Urothelium cell line (cell line): ENCODE results near the gene NCK2.
"Not testable (repeated sequence)": the region's sequence is repeated elsewhere in the genome, so short reads cannot be mapped to it uniquely, and the experiment has no call there.

Experiments used
- DNase-seq: peaks from one replicate; pipeline ENCODE4 v3.0.0; 2011; ENCODE audit warnings: low spot score, mixed read lengths
- FAIRE-seq: peaks from 2 replicates; lab custom pipeline; 2011; peaks lifted over from hg19 to GRCh38; lab: Jason Lieb, UNC

NCK2 gene

GRCh38 chr2:105754011-105754410 is 9.3 kb downstream of the NCK2 start:
- FAIRE-seq (no peak), DNase-seq (no peak)

GRCh38 chr2:105754994-105755393 is 10.3 kb downstream of the NCK2 start:
- DNase-seq (no peak), FAIRE-seq (no peak)

GRCh38 chr2:105755895-105756294 is 11.2 kb downstream of the NCK2 start:
- FAIRE-seq = no peak

GRCh38 chr2:105756435-105756834 is 11.7 kb downstream of the NCK2 start:
- FAIRE-seq = no peak
- no peak for DNase-seq

More at GRCh38 chr2:105755895-105756294, 11.2 kb downstream of the NCK2 start:
- DNase-seq = no peak

- FAIRE-seq, DNase-seq: not testable (repeated sequence)
Measured at GRCh38 chr2:105756865-105757264, 12.2 kb downstream of the NCK2 start.

- FAIRE-seq (no peak), DNase-seq (no peak)
Measured at GRCh38 chr2:105757433-105757832, 12.7 kb downstream of the NCK2 start.

GRCh38 chr2:105760191-105760590 is 15.5 kb downstream of the NCK2 start:
- DNase-seq (no peak), FAIRE-seq (no peak)

- FAIRE-seq = no peak
Measured at GRCh38 chr2:105760639-105761337, 16.1 kb downstream of the NCK2 start.

GRCh38 chr2:105761931-105762515 is 17.3 kb downstream of the NCK2 start:
- DNase-seq = no peak
- FAIRE-seq = no peak

More at GRCh38 chr2:105760639-105761337, 16.1 kb downstream of the NCK2 start:
- no peak for DNase-seq

- FAIRE-seq (no peak), DNase-seq (no peak)
Measured at GRCh38 chr2:105763076-105763475, 18.4 kb downstream of the NCK2 start.

GRCh38 chr2:105764059-105764458 is 19.3 kb downstream of the NCK2 start:
- no peak for FAIRE-seq

GRCh38 chr2:105765415-105766299 is 20.9 kb downstream of the NCK2 start:
- no peak for FAIRE-seq
- no peak for DNase-seq

More at GRCh38 chr2:105764059-105764458, 19.3 kb downstream of the NCK2 start:
- no peak for DNase-seq

- DNase-seq = no peak
- FAIRE-seq = no peak
Measured at GRCh38 chr2:105766300-105766866, 21.7 kb downstream of the NCK2 start.

GRCh38 chr2:105768176-105768575 is 23.5 kb downstream of the NCK2 start:
- DNase-seq (no peak), FAIRE-seq (no peak)

- DNase-seq (no peak), FAIRE-seq (no peak)
Measured at GRCh38 chr2:105768961-105769452, 24.3 kb downstream of the NCK2 start.

- DNase-seq (peak; percentile 19), FAIRE-seq (no peak)
Measured at GRCh38 chr2:105769504-105769903, 24.8 kb downstream of the NCK2 start.

- no peak for DNase-seq
- FAIRE-seq = no peak
Measured at GRCh38 chr2:105770149-105770548, 25.4 kb downstream of the NCK2 start.

GRCh38 chr2:105771291-105771690 is 26.6 kb downstream of the NCK2 start:
- FAIRE-seq, DNase-seq: not testable (repeated sequence)

GRCh38 chr2:105771836-105772235 is 27.1 kb downstream of the NCK2 start:
- FAIRE-seq = no peak

GRCh38 chr2:105772362-105772761 is 27.6 kb downstream of the NCK2 start:
- DNase-seq = no peak
- no peak for FAIRE-seq

More at GRCh38 chr2:105771836-105772235, 27.1 kb downstream of the NCK2 start:
- DNase-seq = no peak

GRCh38 chr2:105773568-105773967 is 28.9 kb downstream of the NCK2 start:
- DNase-seq (no peak), FAIRE-seq (no peak)
